B cell (primary cell): ENCODE measurements around the gene MRPL55.

Experiments used
- EZH2 ChIP-seq: IDR thresholded peaks from 2 replicates; pipeline ENCODE4 v1.6.1; 2012; ENCODE audit warnings: borderline replicate concordance, low read depth, mild to moderate bottlenecking, moderate library complexity, low read length; ENCODE audit not compliant: insufficient read depth, poor library complexity, severe bottlenecking
- TF ChIP-seq, protein P1 (sequence below): fragments of 200-600 bp; IDR thresholded peaks from one replicate; pipeline ENCODE4 v1.8.0; 2022; ENCODE audit warnings: antibody characterized with exemption, mild to moderate bottlenecking

DNA sequence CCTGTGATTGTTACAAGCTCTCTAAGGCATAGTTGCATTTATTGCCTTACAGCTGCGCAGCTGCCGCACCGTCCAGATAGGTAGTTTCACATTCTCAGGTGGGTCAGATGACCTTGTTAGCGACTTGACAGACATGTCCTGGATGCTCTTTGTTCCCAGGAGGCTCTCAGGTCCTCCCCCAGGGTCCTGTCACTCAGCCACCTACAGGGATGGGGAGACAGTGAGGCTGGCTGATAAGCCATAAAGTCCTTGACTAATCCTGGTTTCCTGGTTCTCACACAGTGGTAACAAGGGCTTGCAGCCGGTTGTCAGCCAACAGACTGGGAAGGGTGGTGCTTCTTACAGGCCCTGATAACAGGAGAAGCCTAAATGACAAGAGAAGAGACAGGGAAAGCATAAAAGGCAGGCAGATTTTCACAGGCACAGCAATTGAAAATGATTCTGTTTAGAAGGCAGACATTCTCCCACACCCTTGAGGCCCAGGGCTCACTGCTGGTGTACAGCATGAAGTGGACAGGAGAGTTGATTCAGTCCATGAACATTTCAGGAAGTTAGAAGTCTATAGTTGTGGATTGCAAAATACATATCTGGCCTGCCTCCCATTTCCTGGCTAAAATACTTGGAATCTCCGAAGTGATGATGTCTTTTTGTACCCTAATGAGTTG lies 23.7 kb downstream of the MRPL55 start:
- TF ChIP-seq, protein P1, sequence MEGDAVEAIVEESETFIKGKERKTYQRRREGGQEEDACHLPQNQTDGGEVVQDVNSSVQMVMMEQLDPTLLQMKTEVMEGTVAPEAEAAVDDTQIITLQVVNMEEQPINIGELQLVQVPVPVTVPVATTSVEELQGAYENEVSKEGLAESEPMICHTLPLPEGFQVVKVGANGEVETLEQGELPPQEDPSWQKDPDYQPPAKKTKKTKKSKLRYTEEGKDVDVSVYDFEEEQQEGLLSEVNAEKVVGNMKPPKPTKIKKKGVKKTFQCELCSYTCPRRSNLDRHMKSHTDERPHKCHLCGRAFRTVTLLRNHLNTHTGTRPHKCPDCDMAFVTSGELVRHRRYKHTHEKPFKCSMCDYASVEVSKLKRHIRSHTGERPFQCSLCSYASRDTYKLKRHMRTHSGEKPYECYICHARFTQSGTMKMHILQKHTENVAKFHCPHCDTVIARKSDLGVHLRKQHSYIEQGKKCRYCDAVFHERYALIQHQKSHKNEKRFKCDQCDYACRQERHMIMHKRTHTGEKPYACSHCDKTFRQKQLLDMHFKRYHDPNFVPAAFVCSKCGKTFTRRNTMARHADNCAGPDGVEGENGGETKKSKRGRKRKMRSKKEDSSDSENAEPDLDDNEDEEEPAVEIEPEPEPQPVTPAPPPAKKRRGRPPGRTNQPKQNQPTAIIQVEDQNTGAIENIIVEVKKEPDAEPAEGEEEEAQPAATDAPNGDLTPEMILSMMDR: no peak
- TF ChIP-seq EZH2: no peak
